ENCODE measurements around the gene TNS2. TPM values are rescaled to one million over a fixed set of nuclear protein-coding genes. Genes with fewer than 3 reads are reported as not detected.

Gene TNS2
- total and polyA plus RNA-seq, 2 experiments from 2014 or later, result 1.8 to 6.9 TPM

DNA sequence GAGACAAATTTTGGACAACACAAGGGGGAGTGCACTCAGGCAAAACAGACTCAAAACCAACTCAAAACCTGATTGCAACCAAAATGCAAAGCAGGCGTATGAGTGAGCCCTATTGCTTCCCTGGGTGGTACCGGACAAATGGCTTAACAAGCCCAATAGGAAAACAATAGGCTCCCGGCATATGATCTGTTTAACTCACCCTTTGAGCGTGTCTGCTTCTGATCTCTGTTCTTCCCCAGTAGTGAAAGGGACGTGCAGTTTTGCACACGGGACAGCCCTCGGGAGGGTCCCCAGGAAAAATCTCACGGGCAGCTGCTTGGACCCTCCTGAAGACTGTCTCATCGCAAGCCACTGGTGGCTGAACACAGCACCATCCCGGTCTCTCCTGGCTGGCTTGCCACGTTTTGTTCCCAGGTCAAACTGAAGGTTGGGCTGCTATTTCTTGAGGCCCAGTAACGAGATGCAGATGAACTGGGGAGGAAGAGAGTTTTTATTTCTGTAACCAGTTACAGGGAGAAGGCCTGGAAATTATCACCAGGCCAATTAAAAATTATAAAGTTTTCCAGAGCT lies 63.4 kb downstream of the TNS2 start (continued):
- TF ChIP-seq, protein P1, sequence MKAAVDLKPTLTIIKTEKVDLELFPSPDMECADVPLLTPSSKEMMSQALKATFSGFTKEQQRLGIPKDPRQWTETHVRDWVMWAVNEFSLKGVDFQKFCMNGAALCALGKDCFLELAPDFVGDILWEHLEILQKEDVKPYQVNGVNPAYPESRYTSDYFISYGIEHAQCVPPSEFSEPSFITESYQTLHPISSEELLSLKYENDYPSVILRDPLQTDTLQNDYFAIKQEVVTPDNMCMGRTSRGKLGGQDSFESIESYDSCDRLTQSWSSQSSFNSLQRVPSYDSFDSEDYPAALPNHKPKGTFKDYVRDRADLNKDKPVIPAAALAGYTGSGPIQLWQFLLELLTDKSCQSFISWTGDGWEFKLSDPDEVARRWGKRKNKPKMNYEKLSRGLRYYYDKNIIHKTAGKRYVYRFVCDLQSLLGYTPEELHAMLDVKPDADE (IDR thresholded peaks at IDR 0.05), result no peak
- TF ChIP-seq EZH2 (IDR thresholded peaks at IDR 0.05; ENCODE audit: low read depth, unreplicated experiment) (no peak), POLR2AphosphoS5 (IDR thresholded peaks at IDR 0.05; ENCODE audit: low read depth) (no peak), JUNB (IDR thresholded peaks at IDR 0.05; ENCODE audit: unreplicated experiment) (no peak)
- TF ChIP-seq, protein P2, sequence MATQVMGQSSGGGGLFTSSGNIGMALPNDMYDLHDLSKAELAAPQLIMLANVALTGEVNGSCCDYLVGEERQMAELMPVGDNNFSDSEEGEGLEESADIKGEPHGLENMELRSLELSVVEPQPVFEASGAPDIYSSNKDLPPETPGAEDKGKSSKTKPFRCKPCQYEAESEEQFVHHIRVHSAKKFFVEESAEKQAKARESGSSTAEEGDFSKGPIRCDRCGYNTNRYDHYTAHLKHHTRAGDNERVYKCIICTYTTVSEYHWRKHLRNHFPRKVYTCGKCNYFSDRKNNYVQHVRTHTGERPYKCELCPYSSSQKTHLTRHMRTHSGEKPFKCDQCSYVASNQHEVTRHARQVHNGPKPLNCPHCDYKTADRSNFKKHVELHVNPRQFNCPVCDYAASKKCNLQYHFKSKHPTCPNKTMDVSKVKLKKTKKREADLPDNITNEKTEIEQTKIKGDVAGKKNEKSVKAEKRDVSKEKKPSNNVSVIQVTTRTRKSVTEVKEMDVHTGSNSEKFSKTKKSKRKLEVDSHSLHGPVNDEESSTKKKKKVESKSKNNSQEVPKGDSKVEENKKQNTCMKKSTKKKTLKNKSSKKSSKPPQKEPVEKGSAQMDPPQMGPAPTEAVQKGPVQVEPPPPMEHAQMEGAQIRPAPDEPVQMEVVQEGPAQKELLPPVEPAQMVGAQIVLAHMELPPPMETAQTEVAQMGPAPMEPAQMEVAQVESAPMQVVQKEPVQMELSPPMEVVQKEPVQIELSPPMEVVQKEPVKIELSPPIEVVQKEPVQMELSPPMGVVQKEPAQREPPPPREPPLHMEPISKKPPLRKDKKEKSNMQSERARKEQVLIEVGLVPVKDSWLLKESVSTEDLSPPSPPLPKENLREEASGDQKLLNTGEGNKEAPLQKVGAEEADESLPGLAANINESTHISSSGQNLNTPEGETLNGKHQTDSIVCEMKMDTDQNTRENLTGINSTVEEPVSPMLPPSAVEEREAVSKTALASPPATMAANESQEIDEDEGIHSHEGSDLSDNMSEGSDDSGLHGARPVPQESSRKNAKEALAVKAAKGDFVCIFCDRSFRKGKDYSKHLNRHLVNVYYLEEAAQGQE (IDR thresholded peaks at IDR 0.05; ENCODE audit: unreplicated experiment), result no peak
- TF ChIP-seq, protein P3, sequence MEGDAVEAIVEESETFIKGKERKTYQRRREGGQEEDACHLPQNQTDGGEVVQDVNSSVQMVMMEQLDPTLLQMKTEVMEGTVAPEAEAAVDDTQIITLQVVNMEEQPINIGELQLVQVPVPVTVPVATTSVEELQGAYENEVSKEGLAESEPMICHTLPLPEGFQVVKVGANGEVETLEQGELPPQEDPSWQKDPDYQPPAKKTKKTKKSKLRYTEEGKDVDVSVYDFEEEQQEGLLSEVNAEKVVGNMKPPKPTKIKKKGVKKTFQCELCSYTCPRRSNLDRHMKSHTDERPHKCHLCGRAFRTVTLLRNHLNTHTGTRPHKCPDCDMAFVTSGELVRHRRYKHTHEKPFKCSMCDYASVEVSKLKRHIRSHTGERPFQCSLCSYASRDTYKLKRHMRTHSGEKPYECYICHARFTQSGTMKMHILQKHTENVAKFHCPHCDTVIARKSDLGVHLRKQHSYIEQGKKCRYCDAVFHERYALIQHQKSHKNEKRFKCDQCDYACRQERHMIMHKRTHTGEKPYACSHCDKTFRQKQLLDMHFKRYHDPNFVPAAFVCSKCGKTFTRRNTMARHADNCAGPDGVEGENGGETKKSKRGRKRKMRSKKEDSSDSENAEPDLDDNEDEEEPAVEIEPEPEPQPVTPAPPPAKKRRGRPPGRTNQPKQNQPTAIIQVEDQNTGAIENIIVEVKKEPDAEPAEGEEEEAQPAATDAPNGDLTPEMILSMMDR (conservative IDR thresholded peaks at IDR 0.05; ENCODE audit: low read depth in 2 of 2), result no peak

DNA sequence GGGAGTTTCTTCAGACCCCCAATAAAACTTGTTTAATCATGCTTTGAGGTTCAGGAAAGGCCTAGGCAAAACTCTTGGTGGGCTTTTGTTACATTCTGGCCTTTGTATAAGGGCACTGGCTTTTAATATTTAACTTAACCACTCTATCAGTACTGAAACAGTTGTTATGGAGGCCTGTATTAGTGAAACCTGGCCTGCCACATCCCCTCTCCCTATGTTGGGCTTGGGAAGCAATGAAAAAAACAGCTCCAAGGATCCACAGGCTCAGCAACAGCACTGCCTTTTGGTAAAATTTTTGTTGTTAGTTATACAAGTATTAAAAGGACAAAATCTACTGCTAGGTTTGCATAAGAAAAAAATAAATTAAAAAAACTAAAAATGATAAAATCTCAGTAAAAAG lies 64.1 kb downstream of the TNS2 start:
- ATAC-seq (no peak), DNase-seq (ENCODE audit: low spot score) (no peak)
- Histone ChIP-seq H3K4me1 (ENCODE audit: insufficient read depth) (no peaks in the 10 kb centered on the region), H3K36me3 (ENCODE audit: insufficient read depth) (no peaks in the 10 kb centered on the region; the same call in 1 of the 2 replicates), H3F3A (replicated peaks; ENCODE audit: low read depth) (0 out of 2 replicates have a peak, but pooled peaks cover 4% of the 10 kb centered on the region), H3K4me2 (no peak overlapping the region), H2AFZ (no peak overlapping the region; the same call in 1 of the 2 replicates), H3K4me3 (no peak overlapping the region), H4K20me1 (replicated peaks; ENCODE audit: insufficient read depth) (no peaks in the 10 kb centered on the region), H3K27ac (ENCODE audit: low read depth) (no peak overlapping the region), H3K27me3 (ENCODE audit: insufficient read depth) (no peaks in the 10 kb centered on the region), H3K9me2 (ENCODE audit: insufficient read depth) (no peaks in the 10 kb centered on the region), H3K79me2 (replicated peaks; ENCODE audit: insufficient read depth) (no peaks in the 10 kb centered on the region)
- H3K36me3 Mint-ChIP-seq (ENCODE audit: low read depth), result peaks cover 3% of the 10 kb centered on the region; the same call in 1 of the 3 replicates
- no peaks in the 10 kb centered on the region; the same call in 2 of the 3 replicates for H3K4me1 Mint-ChIP-seq
- H3K27me3 Mint-ChIP-seq (ENCODE audit: insufficient read depth, low read depth, poor library complexity), result peaks cover 2% of the 10 kb centered on the region
- no peak overlapping the region for H3K27ac Mint-ChIP-seq
- no peak overlapping the region for H3K4me3 Mint-ChIP-seq
- H3K9me3 Mint-ChIP-seq, result peaks cover 14% of the 10 kb centered on the region; the same call in 2 of the 3 replicates
- TF ChIP-seq, protein P4, sequence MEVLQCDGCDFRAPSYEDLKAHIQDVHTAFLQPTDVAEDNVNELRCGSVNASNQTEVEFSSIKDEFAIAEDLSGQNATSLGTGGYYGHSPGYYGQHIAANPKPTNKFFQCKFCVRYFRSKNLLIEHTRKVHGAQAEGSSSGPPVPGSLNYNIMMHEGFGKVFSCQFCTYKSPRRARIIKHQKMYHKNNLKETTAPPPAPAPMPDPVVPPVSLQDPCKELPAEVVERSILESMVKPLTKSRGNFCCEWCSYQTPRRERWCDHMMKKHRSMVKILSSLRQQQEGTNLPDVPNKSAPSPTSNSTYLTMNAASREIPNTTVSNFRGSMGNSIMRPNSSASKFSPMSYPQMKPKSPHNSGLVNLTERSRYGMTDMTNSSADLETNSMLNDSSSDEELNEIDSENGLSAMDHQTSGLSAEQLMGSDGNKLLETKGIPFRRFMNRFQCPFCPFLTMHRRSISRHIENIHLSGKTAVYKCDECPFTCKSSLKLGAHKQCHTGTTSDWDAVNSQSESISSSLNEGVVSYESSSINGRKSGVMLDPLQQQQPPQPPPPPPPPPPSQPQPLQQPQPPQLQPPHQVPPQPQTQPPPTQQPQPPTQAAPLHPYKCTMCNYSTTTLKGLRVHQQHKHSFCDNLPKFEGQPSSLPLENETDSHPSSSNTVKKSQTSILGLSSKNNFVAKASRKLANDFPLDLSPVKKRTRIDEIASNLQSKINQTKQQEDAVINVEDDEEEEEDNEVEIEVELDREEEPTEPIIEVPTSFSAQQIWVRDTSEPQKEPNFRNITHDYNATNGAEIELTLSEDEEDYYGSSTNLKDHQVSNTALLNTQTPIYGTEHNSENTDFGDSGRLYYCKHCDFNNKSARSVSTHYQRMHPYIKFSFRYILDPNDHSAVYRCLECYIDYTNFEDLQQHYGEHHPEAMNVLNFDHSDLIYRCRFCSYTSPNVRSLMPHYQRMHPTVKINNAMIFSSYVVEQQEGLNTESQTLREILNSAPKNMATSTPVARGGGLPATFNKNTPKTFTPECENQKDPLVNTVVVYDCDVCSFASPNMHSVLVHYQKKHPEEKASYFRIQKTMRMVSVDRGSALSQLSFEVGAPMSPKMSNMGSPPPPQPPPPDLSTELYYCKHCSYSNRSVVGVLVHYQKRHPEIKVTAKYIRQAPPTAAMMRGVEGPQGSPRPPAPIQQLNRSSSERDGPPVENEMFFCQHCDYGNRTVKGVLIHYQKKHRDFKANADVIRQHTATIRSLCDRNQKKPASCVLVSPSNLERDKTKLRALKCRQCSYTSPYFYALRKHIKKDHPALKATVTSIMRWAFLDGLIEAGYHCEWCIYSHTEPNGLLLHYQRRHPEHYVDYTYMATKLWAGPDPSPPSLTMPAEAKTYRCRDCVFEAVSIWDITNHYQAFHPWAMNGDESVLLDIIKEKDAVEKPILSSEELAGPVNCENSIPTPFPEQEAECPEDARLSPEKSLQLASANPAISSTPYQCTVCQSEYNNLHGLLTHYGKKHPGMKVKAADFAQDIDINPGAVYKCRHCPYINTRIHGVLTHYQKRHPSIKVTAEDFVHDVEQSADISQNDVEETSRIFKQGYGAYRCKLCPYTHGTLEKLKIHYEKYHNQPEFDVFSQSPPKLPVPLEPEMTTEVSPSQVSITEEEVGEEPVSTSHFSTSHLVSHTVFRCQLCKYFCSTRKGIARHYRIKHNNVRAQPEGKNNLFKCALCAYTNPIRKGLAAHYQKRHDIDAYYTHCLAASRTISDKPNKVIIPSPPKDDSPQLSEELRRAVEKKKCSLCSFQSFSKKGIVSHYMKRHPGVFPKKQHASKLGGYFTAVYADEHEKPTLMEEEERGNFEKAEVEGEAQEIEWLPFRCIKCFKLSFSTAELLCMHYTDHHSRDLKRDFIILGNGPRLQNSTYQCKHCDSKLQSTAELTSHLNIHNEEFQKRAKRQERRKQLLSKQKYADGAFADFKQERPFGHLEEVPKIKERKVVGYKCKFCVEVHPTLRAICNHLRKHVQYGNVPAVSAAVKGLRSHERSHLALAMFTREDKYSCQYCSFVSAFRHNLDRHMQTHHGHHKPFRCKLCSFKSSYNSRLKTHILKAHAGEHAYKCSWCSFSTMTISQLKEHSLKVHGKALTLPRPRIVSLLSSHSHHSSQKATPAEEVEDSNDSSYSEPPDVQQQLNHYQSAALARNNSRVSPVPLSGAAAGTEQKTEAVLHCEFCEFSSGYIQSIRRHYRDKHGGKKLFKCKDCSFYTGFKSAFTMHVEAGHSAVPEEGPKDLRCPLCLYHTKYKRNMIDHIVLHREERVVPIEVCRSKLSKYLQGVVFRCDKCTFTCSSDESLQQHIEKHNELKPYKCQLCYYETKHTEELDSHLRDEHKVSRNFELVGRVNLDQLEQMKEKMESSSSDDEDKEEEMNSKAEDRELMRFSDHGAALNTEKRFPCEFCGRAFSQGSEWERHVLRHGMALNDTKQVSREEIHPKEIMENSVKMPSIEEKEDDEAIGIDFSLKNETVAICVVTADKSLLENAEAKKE (CRISPR knock-in tag; IDR thresholded peaks at IDR 0.05), result no peak
- no peak for TF ChIP-seq EZH2phosphoT487 (IDR thresholded peaks at IDR 0.05; ENCODE audit: unreplicated experiment)

Data from GM23338 (cell line).